Measurements from ENCODE around the gene NUSAP1.
"Not testable (repeated sequence)": the region's sequence is repeated elsewhere in the genome, so short reads cannot be mapped to it uniquely, and the experiment has no call there.

Gene NUSAP1

DNA sequence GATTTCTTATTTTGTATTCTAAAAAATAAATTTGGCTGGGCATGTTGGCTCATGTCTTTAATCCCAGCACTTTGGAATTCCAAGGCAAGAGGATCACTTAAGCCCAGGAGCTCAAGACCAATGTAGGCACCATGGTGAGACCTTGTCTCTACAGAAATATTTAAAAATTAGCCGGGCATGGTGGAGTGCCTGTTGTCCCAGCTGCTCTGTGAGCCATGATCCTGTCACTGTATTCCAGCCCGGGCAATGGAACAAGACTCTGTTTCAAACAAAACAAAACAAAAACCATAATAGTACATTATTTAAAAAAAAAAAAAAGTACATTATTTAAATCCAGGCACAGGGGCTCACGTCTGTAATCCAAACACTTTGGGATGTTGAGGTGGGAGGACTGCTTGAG lies 78.8 kb downstream of the NUSAP1 start:
- no peak for DNase-seq (ENCODE audit: low read depth in 2 of 2)

DNA sequence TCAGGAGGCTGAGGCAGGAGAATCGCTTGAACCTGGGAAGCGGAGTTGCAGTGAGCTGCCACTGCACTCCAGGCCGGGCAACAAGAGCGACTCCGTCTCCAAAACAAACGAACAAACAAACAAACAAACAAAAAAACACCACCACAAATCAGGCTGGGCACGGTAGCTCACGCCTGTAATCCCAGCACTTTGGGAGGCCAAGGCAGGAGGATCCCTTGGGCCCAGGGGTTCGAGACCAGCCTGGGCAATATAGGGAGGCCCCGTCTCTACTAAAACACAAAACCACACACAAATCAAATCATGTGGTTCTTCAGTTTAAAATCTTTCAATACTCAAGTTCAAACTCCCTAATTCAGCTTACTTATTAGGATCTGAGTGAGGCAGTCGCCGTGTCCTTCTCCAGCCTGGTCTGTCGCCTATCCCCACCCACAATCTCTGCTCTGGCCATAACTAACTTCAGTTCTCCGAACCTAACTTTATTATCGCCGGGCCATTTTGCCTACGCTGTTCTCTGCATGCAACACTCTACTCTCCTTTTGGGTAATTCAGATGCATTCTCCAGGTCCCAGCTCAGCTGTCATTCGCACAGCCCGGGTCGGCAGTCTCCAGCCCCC lies 83.6 kb downstream of the NUSAP1 start:
- DNase-seq (ENCODE audit: low read depth in 2 of 2) = no peak

DNA sequence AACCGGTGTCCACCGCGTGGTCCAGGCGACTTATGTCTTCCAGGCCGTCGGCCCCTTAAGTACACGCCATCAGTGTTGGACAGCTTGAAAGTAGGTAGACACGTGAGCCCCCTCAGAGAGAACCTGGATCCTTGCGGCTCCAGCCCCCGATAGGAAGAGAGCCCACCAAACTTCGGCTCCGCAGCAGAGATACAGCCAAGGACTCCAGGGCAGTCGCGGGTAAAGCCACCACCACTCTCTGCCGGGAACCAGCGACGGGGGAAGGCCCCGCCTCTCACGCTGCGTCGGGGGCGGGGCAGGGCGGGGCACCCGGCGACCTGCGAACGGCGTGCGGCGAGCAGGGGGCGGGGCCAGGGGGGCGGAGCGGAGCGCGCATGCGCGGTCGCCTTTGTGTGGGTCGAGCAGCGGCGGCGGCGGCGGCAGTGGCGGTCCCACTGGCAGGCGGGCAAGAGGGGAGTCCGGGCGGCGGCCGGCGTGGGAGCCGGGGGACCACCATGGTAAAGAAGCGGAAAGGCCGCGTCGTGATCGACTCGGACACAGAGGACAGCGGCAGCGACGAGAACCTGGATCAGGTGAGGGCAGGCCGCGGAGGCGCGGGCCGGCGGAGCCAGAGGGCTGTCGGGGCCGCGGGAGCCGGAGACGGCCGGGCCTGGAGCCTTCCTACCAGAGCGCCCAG lies 84.2 kb downstream of the NUSAP1 start, which contains the start of gene RTF1:
Gene RTF1, plus strand, starts transcription at position 354 of the 676 bp plus-strand sequence. Its CDS starts 21 bp downstream, at position 375.
- peak; percentile 56 to 68 for DNase-seq (ENCODE audit: low read depth in 2 of 2)

DNA sequence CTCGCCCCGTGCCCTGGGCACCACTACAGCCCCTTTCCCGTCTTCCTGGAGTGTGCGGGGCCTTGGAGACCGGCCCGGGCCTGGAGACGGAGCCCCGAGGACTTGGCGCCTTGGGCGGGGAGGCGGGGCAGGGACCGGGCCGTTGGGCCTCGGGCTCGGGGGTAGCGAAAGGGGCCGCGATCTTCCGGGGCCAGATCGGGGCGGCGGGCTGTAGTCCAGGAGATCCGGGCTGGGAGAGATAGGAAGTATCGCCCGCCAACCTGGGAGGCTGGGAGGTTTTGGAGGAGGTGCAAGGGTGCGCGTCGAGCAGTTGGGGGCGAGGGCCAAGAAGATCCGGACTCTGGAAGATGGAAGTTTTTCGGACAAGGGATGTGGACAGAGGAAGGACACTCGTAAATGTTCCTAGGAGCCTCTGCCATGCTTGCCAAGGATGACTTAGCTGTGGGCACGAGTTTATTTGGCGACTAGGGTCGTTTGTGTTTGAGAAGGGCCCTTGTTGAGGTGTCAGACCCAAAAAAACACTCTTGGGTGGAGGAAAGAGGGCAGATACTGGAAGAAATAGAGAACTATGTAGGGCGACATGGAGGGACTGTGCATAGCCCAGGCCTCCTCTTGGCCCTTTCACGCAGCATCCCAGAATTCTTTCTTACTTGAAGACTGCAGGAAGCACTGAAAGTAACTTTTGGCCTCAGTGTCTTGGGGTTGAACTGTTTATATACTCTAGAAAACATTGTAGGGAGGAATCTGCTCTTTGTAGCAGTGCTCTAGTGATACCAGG lies 84.9 kb downstream of the NUSAP1 start:
- no peak for DNase-seq (ENCODE audit: low read depth in 2 of 2)

- no peak for DNase-seq (ENCODE audit: low read depth in 2 of 2)
Measured at GRCh38 chr15:41423979-41424659, 91.4 kb downstream of the NUSAP1 start.

DNA sequence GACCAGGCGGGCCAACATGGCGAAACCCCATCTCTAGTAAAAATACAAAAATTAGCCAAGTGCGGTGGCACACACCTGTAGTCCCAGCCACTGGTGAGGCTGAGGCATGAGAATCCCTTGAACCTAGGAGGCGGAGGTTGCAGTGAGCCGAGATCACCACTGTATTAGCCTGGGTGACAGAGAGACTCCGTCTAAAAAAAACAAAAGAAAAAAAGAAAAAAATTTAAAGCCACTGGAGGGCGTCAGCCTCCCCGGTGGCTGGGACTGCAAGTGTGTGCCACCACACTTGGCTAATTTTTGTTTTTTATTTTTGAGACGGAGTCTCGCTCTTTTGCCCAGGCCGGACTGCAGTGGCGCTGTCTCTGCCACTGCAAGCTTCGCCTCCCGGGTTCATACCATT lies 92.1 kb downstream of the NUSAP1 start:
- DNase-seq (ENCODE audit: low read depth in 2 of 2) = no peak

GRCh38 chr15:41425907-41426306 lies 93.2 kb downstream of the NUSAP1 start:
- DNase-seq (ENCODE audit: low read depth in 2 of 2) = not testable (repeated sequence)

DNA sequence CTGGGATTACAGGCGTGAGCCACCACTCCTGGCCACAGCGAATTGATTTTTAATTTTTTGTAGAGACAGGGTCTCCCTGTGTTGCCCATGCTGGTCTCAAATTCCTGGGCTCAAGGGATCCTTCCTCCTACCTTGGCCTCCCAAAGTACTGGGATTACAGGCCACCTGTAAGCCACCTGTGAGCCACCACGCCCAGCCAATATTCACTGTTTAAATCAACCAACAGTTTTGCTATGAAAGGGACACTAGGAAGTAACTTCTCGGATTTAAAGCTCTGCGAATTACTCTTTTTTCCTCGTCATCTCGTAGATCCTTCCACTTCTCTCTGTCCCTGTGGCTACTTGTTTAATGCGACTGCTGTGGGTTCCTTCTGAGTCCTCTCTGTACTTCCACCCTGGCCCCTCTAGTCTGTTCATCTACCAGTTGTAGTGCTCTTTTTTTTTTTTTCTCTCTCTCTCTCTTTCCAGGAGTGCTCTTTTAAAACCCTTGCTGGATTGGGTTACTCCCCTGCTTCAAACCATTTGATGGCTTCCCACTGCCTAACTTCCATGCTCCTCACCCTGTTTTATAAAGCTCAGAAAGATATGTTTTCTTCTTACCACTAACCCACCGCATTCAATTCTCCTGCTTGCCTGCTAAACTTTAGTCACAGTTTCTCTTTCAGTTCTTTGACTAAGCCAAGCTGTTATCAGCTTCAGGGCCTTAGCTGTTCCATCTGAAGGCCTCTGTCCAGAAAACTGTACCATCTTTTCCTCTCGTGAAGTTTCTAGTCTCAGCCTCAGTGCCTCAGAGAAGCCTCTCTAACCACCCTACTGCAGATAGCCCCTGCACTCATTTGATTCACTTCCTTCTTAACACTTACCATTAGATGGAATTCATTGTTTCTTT lies 96.6 kb downstream of the NUSAP1 start:
- DNase-seq (ENCODE audit: low read depth in 2 of 2) = no peak
